PFSK-1 (cell line): ENCODE data around the gene PTPN14.

Source experiments
- FOXP2 ChIP-seq: optimal IDR thresholded peaks from 2 replicates; pipeline ENCODE3; 2011; ENCODE audit warnings: borderline replicate concordance, control low read depth, inconsistent platforms; ENCODE audit not compliant: insufficient read depth; ENCODE audit errors: extremely low read length, extremely low read depth
- POLR2AphosphoS5 ChIP-seq: IDR thresholded peaks from 2 replicates; pipeline ENCODE4 v1.6.1; 2012; ENCODE audit warnings: low read depth, mild to moderate bottlenecking, control low read depth, low read length, moderate library complexity
- REST ChIP-seq, 2 experiments: IDR thresholded peaks; 2 replicates each; pipeline versions ENCODE4 v1.6.1 to v1.8.0; 2011 to 2012; ENCODE audit warnings: low read depth in 2 of 2, low read length in 2 of 2, control low read depth in 1 of 2, inconsistent platforms in 1 of 2, mild to moderate bottlenecking in 1 of 2, moderate library complexity in 1 of 2; ENCODE audit not compliant: insufficient read depth in 1 of 2
- SIN3A ChIP-seq: IDR thresholded peaks from 2 replicates; pipeline ENCODE4 v1.6.1; 2012; ENCODE audit warnings: mild to moderate bottlenecking, low read length, moderate library complexity, borderline replicate concordance; ENCODE audit not compliant: insufficient read depth
- TAF1 ChIP-seq: IDR thresholded peaks from 2 replicates; pipeline ENCODE4 v1.6.1; 2012; ENCODE audit warnings: low read length, control low read depth, borderline replicate concordance; ENCODE audit not compliant: insufficient read depth

PTPN14 gene

GRCh38 chr1:214541693-214542092, 9.7 kb downstream of the PTPN14 start:
- TF ChIP-seq REST (IDR thresholded peaks at IDR 0.05; ENCODE audit: insufficient read depth in 1 of 2, low read depth in 2 of 2, low read length in 2 of 2) (no peak), POLR2AphosphoS5 (no peak), SIN3A (no peak), TAF1 (no peak), FOXP2 (no peak)

GRCh38 chr1:214541206-214541605, 10.2 kb downstream of the PTPN14 start:
- TF ChIP-seq POLR2AphosphoS5 (no peak), SIN3A (no peak), REST (IDR thresholded peaks at IDR 0.05; ENCODE audit: insufficient read depth in 1 of 2, low read depth in 2 of 2, low read length in 2 of 2) (no peak)

GRCh38 chr1:214540324-214540723, 11.1 kb downstream of the PTPN14 start:
- no peak for TF ChIP-seq POLR2AphosphoS5
- TF ChIP-seq REST (IDR thresholded peaks at IDR 0.05; ENCODE audit: insufficient read depth in 1 of 2, low read depth in 2 of 2, low read length in 2 of 2): no peak
- no peak for TF ChIP-seq FOXP2
- TF ChIP-seq TAF1: no peak
- no peak for TF ChIP-seq SIN3A

- TF ChIP-seq TAF1 (no peak), POLR2AphosphoS5 (no peak), FOXP2 (no peak), REST (IDR thresholded peaks at IDR 0.05; ENCODE audit: insufficient read depth in 1 of 2, low read depth in 2 of 2, low read length in 2 of 2) (no peak), SIN3A (no peak)
Measured at GRCh38 chr1:214538496-214538895, 12.9 kb downstream of the PTPN14 start.

- TF ChIP-seq TAF1 (no peak), FOXP2 (no peak), SIN3A (no peak), REST (IDR thresholded peaks at IDR 0.05; ENCODE audit: insufficient read depth in 1 of 2, low read depth in 2 of 2, low read length in 2 of 2) (no peak)
Measured at GRCh38 chr1:214537872-214538473, 13.4 kb downstream of the PTPN14 start.
